HEK293 (cell line): ENCODE results near the gene LLGL2.

ENCODE experiments used
- KLF16 ChIP-seq: fragments of 450-650 bp; formaldehyde crosslinking; IDR thresholded peaks from 2 replicates; pipeline ENCODE4 v1.5.1; 2017; ENCODE audit warnings: missing biosample characterization, missing genetic modification characterization
- ZNF274 ChIP-seq, 2 experiments: fragments of 200-500 bp in 1 of 2; fragments of 450-650 bp in 1 of 2; sonication (Bioruptor generic) in 1 of 2; formaldehyde crosslinking in 1 of 2; IDR thresholded peaks; 2 replicates each; pipeline versions ENCODE4 v1.5.1 to v1.6.1; 2014 to 2016; ENCODE audit warnings: borderline replicate concordance in 1 of 2, inconsistent platforms in 1 of 2, low read length in 1 of 2, missing biosample characterization in 1 of 2, missing genetic modification characterization in 1 of 2
- ZNF513 ChIP-seq: fragments of 450-650 bp; IDR thresholded peaks from 2 replicates; pipeline ENCODE4 v1.5.1; 2018; ENCODE audit warnings: missing biosample characterization, missing genetic modification characterization
- ZNF776 ChIP-seq: fragments of 450-650 bp; formaldehyde crosslinking; IDR thresholded peaks from 2 replicates; pipeline ENCODE4 v1.5.0; 2017; ENCODE audit warnings: missing biosample characterization, missing genetic modification characterization, borderline replicate concordance
- TF ChIP-seq, protein P1 (sequence below): fragments of 450-650 bp; formaldehyde crosslinking; IDR thresholded peaks from 2 replicates; pipeline ENCODE4 v1.5.1; 2016; ENCODE audit warnings: missing biosample characterization, missing genetic modification characterization

- TF ChIP-seq, protein P1, sequence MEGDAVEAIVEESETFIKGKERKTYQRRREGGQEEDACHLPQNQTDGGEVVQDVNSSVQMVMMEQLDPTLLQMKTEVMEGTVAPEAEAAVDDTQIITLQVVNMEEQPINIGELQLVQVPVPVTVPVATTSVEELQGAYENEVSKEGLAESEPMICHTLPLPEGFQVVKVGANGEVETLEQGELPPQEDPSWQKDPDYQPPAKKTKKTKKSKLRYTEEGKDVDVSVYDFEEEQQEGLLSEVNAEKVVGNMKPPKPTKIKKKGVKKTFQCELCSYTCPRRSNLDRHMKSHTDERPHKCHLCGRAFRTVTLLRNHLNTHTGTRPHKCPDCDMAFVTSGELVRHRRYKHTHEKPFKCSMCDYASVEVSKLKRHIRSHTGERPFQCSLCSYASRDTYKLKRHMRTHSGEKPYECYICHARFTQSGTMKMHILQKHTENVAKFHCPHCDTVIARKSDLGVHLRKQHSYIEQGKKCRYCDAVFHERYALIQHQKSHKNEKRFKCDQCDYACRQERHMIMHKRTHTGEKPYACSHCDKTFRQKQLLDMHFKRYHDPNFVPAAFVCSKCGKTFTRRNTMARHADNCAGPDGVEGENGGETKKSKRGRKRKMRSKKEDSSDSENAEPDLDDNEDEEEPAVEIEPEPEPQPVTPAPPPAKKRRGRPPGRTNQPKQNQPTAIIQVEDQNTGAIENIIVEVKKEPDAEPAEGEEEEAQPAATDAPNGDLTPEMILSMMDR (tag by site-specific recombination), result no peak
- TF ChIP-seq ZNF513 (tag by site-specific recombination), result no peak
- TF ChIP-seq KLF16 (tag by site-specific recombination), result no peak
- TF ChIP-seq ZNF274 (IDR thresholded peaks at IDR 0.05; ENCODE audit: low read length), result no peak
- no peak for TF ChIP-seq ZNF274 (tag by site-specific recombination; IDR thresholded peaks at IDR 0.05; ENCODE audit: borderline replicate concordance)
- TF ChIP-seq ZNF776, result no peak
Measured at GRCh38 chr17:75546181-75546580, 20.7 kb downstream of the LLGL2 start.
